CD14-positive monocyte (primary cell): Measurements from ENCODE around the gene KCNMB1. TPM values are rescaled to one million over a fixed set of nuclear protein-coding genes. Genes with fewer than 3 reads are reported as not detected.

ENCODE experiments used
- DNase-seq, 3 donors: peaks; one replicate each; pipeline ENCODE4 v3.0.0-alpha.2; 2011 to 2022
- H2AFZ ChIP-seq: 2 replicates; pipeline ENCODE4 v1.6.0; 2012; ENCODE audit warnings: mild to moderate bottlenecking, low read depth, low read length, inconsistent platforms; ENCODE audit not compliant: insufficient read depth, poor library complexity, severe bottlenecking
- H3K27ac ChIP-seq, 2 donors: 1 replicate in 1 of 2; 2 replicates in 1 of 2; pipeline ENCODE4 v1.5.1; 2012 to 2013; ENCODE audit warnings: low read length in 2 of 2, control low read depth in 1 of 2, inconsistent platforms in 1 of 2, low read depth in 1 of 2, mild to moderate bottlenecking in 1 of 2
- H3K27me3 ChIP-seq, 2 donors: one replicate each; pipeline versions ENCODE4 v1.6.0 to v1.6.1; 2011 to 2013; ENCODE audit warnings: low read length in 2 of 2; ENCODE audit not compliant: control insufficient read depth in 2 of 2, insufficient read depth in 2 of 2
- H3K36me3 ChIP-seq, 2 donors: replicated peaks in 1 of 2; 1 replicate in 1 of 2; 2 replicates in 1 of 2; pipeline versions ENCODE4 v1.5.1 to v1.6.1; 2012 to 2013; ENCODE audit warnings: low read length in 2 of 2, control low read depth in 1 of 2, inconsistent platforms in 1 of 2, mild to moderate bottlenecking in 1 of 2; ENCODE audit not compliant: insufficient read depth in 2 of 2, control insufficient read depth in 1 of 2
- H3K4me1 ChIP-seq, 2 donors: 1 replicate in 1 of 2; 2 replicates in 1 of 2; pipeline versions ENCODE4 v1.5.1 to v1.6.1; 2012 to 2013; ENCODE audit warnings: low read length in 2 of 2, control low read depth in 1 of 2, inconsistent platforms in 1 of 2, mild to moderate bottlenecking in 1 of 2, moderate library complexity in 1 of 2; ENCODE audit not compliant: insufficient read depth in 2 of 2, control insufficient read depth in 1 of 2
- H3K4me2 ChIP-seq: replicated peaks from 2 replicates; pipeline ENCODE3; 2012; ENCODE audit warnings: low read length, moderate library complexity, mild to moderate bottlenecking; ENCODE audit not compliant: poor library complexity, severe bottlenecking; ENCODE audit errors: extremely low read depth
- H3K4me3 ChIP-seq, 3 experiments: fragments of 200-600 bp in 1 of 3; sonication (generic) in 1 of 3; replicated peaks in 1 of 3; 1 replicate in 2 of 3; 2 replicates in 1 of 3; pipeline ENCODE4 v1.5.1; 2011 to 2013; ENCODE audit warnings: low read length in 3 of 3, mild to moderate bottlenecking in 3 of 3, control low read depth in 2 of 3, low read depth in 2 of 3, inconsistent platforms in 1 of 3, moderate library complexity in 1 of 3
- H3K79me2 ChIP-seq: 2 replicates; pipeline ENCODE4 v1.6.0; 2012; ENCODE audit warnings: mild to moderate bottlenecking, control low read depth, inconsistent platforms, low read length, moderate library complexity; ENCODE audit not compliant: insufficient read depth
- H3K9ac ChIP-seq: 2 replicates; pipeline ENCODE4 v1.6.0; 2017; ENCODE audit warnings: low read length, mild to moderate bottlenecking; ENCODE audit not compliant: insufficient read depth, poor library complexity, severe bottlenecking
- H3K9me3 ChIP-seq, 2 donors: replicated peaks in 1 of 2; 1 replicate in 1 of 2; 2 replicates in 1 of 2; pipeline versions ENCODE4 v1.5.1 to v1.6.1; 2012 to 2013; ENCODE audit warnings: low read length in 2 of 2, control low read depth in 1 of 2; ENCODE audit not compliant: control insufficient read depth in 1 of 2, insufficient read depth in 1 of 2
- H4K20me1 ChIP-seq: 2 replicates; pipeline ENCODE4 v1.6.0; 2012; ENCODE audit warnings: mild to moderate bottlenecking, low read length, control low read depth, moderate library complexity; ENCODE audit not compliant: insufficient read depth
- H3K27ac Mint-ChIP-seq, 7 donors: one replicate each; pipeline ENCODE4 v1.8.0; 2020; ENCODE audit warnings: mild to moderate bottlenecking in 7 of 7, mixed read lengths in 7 of 7, moderate library complexity in 6 of 7, inconsistent platforms in 2 of 7
- H3K27me3 Mint-ChIP-seq, 3 donors: one replicate each; pipeline ENCODE4 v1.8.0; 2021 to 2022; ENCODE audit warnings: low read depth in 3 of 3, mild to moderate bottlenecking in 3 of 3, mixed read lengths in 3 of 3, moderate library complexity in 3 of 3, inconsistent platforms in 1 of 3
- H3K36me3 Mint-ChIP-seq, 2 donors: one replicate each; pipeline ENCODE4 v1.8.0; 2020; ENCODE audit warnings: mixed read lengths in 2 of 2, inconsistent platforms in 1 of 2, mild to moderate bottlenecking in 1 of 2
- H3K4me1 Mint-ChIP-seq: one replicate; pipeline ENCODE4 v1.8.0; 2020; ENCODE audit warnings: mild to moderate bottlenecking, mixed read lengths
- H3K4me3 Mint-ChIP-seq, 2 donors: one replicate each; pipeline ENCODE4 v1.8.0; 2020; ENCODE audit warnings: mild to moderate bottlenecking in 2 of 2, mixed read lengths in 2 of 2, moderate library complexity in 1 of 2
- H3K9me3 Mint-ChIP-seq, 7 donors: one replicate each; pipeline ENCODE4 v1.8.0; 2020 to 2022; ENCODE audit warnings: mixed read lengths in 7 of 7, mild to moderate bottlenecking in 6 of 7, moderate library complexity in 6 of 7, inconsistent platforms in 2 of 7
- WGBS: methylation state at CpG from one replicate; pipeline ENCODE4 v1.1.5; 2013; ENCODE audit warnings: missing lambda C conversion rate; ENCODE audit not compliant: insufficient coverage; 5-methylcytosine and 5-hydroxymethylcytosine counted together
- intact Hi-C, 2 donors: fragments of 100-400 bp; cut with micrococcal nuclease; formaldehyde crosslinking; loops; one replicate each; pipeline versions ENCODE4 v1.15.0 to v1.15.1; 2023
- polyA plus RNA-seq, 3 donors: library from polyadenylated mRNA; depleted of rRNA in 1 of 3; unstranded in 2 of 3; stranded (reverse) in 1 of 3; fragments of 300-500 nt in 2 of 3; fragments of >200 nt in 1 of 3; fragmentation: Illumina TruSeq in 2 of 3; gene quantifications; 1 replicate in 2 of 3; 2 replicates in 1 of 3; pipeline ENCODE4 v1.2.3, GENCODE V29; 2012 to 2021
- TF ChIP-seq, protein P1 (sequence below): fragments of 200-600 bp; IDR thresholded peaks from one replicate; pipeline ENCODE4 v1.8.0; 2022; ENCODE audit warnings: antibody characterized with exemption, mild to moderate bottlenecking

The KCNMB1 gene
- polyA plus RNA-seq, 3 donors = 0.79 to 20.8 (median 1.2) TPM

DNA sequence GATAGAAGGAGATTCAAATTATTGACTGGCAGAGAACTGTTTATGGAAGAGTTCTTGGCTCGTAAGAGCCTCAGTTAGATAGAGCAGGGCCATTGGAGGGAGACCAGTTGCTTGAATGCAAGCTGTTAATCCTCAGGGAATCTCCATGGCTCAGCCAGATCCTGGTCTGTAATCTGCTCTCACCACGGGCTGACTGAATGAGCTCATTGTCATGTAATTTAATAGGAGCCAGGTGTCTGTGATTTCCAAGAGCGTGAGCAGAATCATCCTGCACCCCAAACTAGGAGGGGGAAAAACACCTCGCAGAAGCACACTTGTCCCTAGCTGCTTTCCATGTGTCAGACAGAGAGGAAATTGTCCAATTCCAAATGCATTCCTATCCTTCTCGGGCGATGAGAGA is 19.1 kb upstream of the KCNMB1 start:
- Mint-ChIP-seq H3K9me3 (peaks cover 0 to 4% (median 2%) of the 10 kb centered on the region in 7 donors), H3K4me3 (no peak overlapping the region), H3K36me3 (no peaks in the 10 kb centered on the region), H3K27ac (no peak overlapping the region), H3K4me1 (peaks cover 40% of the 10 kb centered on the region), H3K27me3 (peaks cover 0 to 4% (median 2%) of the 10 kb centered on the region in 3 donors)
- Histone ChIP-seq H4K20me1 (no peaks in the 10 kb centered on the region), H3K27ac (no peak overlapping the region), H3K36me3 (no peaks in the 10 kb centered on the region), H3K79me2 (no peaks in the 10 kb centered on the region), H2AFZ (no peak overlapping the region), H3K4me3 (no peak overlapping the region), H3K9ac (no peak overlapping the region), H3K9me3 (no peaks in the 10 kb centered on the region), H3K4me1 (peaks cover 29 to 34% of the 10 kb centered on the region in 2 donors), H3K27me3 (no peaks in the 10 kb centered on the region), H3K4me2 (no peak overlapping the region)
- no peak for DNase-seq
- TF ChIP-seq, protein P1, sequence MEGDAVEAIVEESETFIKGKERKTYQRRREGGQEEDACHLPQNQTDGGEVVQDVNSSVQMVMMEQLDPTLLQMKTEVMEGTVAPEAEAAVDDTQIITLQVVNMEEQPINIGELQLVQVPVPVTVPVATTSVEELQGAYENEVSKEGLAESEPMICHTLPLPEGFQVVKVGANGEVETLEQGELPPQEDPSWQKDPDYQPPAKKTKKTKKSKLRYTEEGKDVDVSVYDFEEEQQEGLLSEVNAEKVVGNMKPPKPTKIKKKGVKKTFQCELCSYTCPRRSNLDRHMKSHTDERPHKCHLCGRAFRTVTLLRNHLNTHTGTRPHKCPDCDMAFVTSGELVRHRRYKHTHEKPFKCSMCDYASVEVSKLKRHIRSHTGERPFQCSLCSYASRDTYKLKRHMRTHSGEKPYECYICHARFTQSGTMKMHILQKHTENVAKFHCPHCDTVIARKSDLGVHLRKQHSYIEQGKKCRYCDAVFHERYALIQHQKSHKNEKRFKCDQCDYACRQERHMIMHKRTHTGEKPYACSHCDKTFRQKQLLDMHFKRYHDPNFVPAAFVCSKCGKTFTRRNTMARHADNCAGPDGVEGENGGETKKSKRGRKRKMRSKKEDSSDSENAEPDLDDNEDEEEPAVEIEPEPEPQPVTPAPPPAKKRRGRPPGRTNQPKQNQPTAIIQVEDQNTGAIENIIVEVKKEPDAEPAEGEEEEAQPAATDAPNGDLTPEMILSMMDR = no peak
- WGBS = 100% methylated on average over 1 of the region's 6 CpGs
- intact Hi-C loops = loop anchor here in 1 of 2 donors (5.0 kb wide), 1 partner anchor 46 kb away; no protein-coding TSS in a partner anchor

DNA sequence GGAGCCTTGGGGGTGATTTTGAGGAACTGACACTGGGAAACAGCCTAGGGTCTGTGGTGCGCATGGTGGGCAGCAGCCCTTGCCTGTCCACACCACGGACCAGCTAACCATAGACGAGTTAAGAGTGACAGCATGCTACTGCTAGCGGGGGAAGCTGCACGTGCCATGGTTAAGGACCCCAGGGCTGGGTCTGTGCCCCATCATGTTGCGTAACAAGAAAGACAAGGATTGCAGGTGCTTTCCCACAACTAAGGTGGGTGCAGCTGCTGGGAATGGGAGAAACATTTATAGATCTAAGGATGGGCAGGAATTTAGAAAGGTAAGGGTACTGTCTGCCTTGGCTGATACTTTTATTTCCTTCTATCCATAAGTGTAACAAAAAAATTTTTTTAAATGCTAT is 17.9 kb upstream of the KCNMB1 start:
- no peak overlapping the region for H3K4me2 ChIP-seq
- no peak overlapping the region for H2AFZ ChIP-seq
- intact Hi-C loops = loop anchor here in 1 of 2 donors (5.0 kb wide), 1 partner anchor 45 kb away; no protein-coding TSS in a partner anchor
- H3K36me3 ChIP-seq = no peaks in the 10 kb centered on the region
- H3K4me3 ChIP-seq = no peak overlapping the region
- Mint-ChIP-seq H3K4me3 (no peak overlapping the region), H3K27me3 (peaks cover 0 to 4% (median 2%) of the 10 kb centered on the region in 3 donors), H3K4me1 (peaks cover 37% of the 10 kb centered on the region), H3K36me3 (no peaks in the 10 kb centered on the region), H3K9me3 (peaks cover 0 to 4% (median 2%) of the 10 kb centered on the region in 7 donors), H3K27ac (peak overlapping the region in 3 of 7 donors; percentile 28 to 91 (median 48))
- no peaks in the 10 kb centered on the region for H3K9me3 ChIP-seq
- H4K20me1 ChIP-seq = no peaks in the 10 kb centered on the region
- H3K27me3 ChIP-seq = no peaks in the 10 kb centered on the region
- WGBS = 31% methylated on average over 6 of the region's 6 CpGs
- H3K4me1 ChIP-seq = peaks cover 29 to 30% of the 10 kb centered on the region in 2 donors
- no peak overlapping the region for H3K27ac ChIP-seq
- TF ChIP-seq, protein P1 = no peak
- H3K79me2 ChIP-seq = no peaks in the 10 kb centered on the region
- no peak for DNase-seq
- H3K9ac ChIP-seq = no peak overlapping the region
